Panc1 (cell line): ENCODE results near the gene UGT2A3. TPM values are rescaled to one million over a fixed set of nuclear protein-coding genes. Genes with fewer than 3 reads are reported as not detected.
"Not testable (repeated sequence)": the region's sequence is repeated elsewhere in the genome, so short reads cannot be mapped to it uniquely, and the experiment has no call there.

Experiments used
- ATAC-seq: fragments of 200-7000 bp; cut with Tn5 transposase; 2 replicates; pipeline ENCODE4 v1.9.1; 2020; ENCODE audit warnings: mild to moderate bottlenecking, moderate library complexity
- BruUV-seq: library from RNA; stranded (reverse); fragments of 400-500 nt; replicated peaks from 2 replicates; lab custom pipeline; 2021; lab: Mats Ljungman, UMichigan
- CTCF ChIA-PET: fragments of 300-600 bp; sonication (Branson Sonifier 250); formaldehyde crosslinking; loops from one replicate; lab custom pipeline; 2022; ENCODE audit warnings: antibody characterized with exemption; lab: Charles Lee
- POLR2A ChIA-PET: fragments of 300-600 bp; sonication (Branson Sonifier 250); formaldehyde crosslinking; loops from one replicate; lab custom pipeline; 2022; ENCODE audit warnings: antibody characterized with exemption; lab: Charles Lee
- DNase-seq: peaks from one replicate; pipeline ENCODE4 v3.0.0-alpha.2; 2010; ENCODE audit warnings: low read depth, low spot score
- H3K27ac ChIP-seq: 2 replicates; pipeline ENCODE4 v1.5.1; 2011; ENCODE audit warnings: mild to moderate bottlenecking, low read length, inconsistent platforms
- H3K27me3 ChIP-seq: fragments of 200-500 bp; sonication (Bioruptor generic); 2 replicates; pipeline ENCODE4 v1.6.0; 2014; ENCODE audit warnings: low read length, inconsistent platforms; ENCODE audit not compliant: control insufficient read depth, insufficient read depth
- H3K36me3 ChIP-seq: fragments of 200-500 bp; sonication (Bioruptor generic); 2 replicates; pipeline ENCODE4 v1.5.1; 2014; ENCODE audit warnings: inconsistent platforms, mild to moderate bottlenecking, low read length, moderate library complexity; ENCODE audit not compliant: control insufficient read depth, insufficient read depth
- H3K4me1 ChIP-seq: 2 replicates; pipeline ENCODE4 v1.5.1; 2011; ENCODE audit warnings: inconsistent platforms, mild to moderate bottlenecking, low read length, moderate library complexity; ENCODE audit not compliant: control insufficient read depth, insufficient read depth
- H3K4me3 ChIP-seq, 2 experiments: 2 replicates each; pipeline ENCODE4 v1.5.1; 2011 to 2012; ENCODE audit warnings: low read depth in 2 of 2, low read length in 2 of 2, mild to moderate bottlenecking in 2 of 2, inconsistent platforms in 1 of 2, moderate library complexity in 1 of 2
- H3K9me3 ChIP-seq: fragments of 200-500 bp; sonication (Bioruptor generic); 2 replicates; pipeline ENCODE4 v1.5.1; 2014; ENCODE audit warnings: low read depth, mild to moderate bottlenecking, inconsistent platforms, low read length, moderate library complexity; ENCODE audit not compliant: control insufficient read depth, insufficient read depth
- CTCF ChIP-seq: fragments of 450-650 bp; IDR thresholded peaks from 2 replicates; pipeline ENCODE4 v1.5.1; 2017; ENCODE audit warnings: mild to moderate bottlenecking
- POLR2AphosphoS5 ChIP-seq: IDR thresholded peaks from 2 replicates; pipeline ENCODE4 v1.6.1; 2012; ENCODE audit warnings: mild to moderate bottlenecking, low read depth, low read length, moderate library complexity
- REST ChIP-seq, 2 experiments: IDR thresholded peaks; 2 replicates each; pipeline ENCODE4 v1.6.1; 2011 to 2012; ENCODE audit warnings: low read depth in 2 of 2, control low read depth in 1 of 2, low read length in 1 of 2, mild to moderate bottlenecking in 1 of 2, moderate library complexity in 1 of 2; ENCODE audit not compliant: insufficient read depth in 1 of 2
- SIN3A ChIP-seq: IDR thresholded peaks from 2 replicates; pipeline ENCODE4 v1.6.1; 2012; ENCODE audit warnings: low read depth, mild to moderate bottlenecking, low read length, moderate library complexity, borderline replicate concordance; ENCODE audit not compliant: insufficient read depth
- TCF7L2 ChIP-seq: IDR thresholded peaks from 2 replicates; pipeline ENCODE4 v1.6.1; 2011; ENCODE audit warnings: mild to moderate bottlenecking, low read depth, low read length, inconsistent platforms
- in situ Hi-C: cut with HindIII; loops from 2 replicates; pipeline ENCODE4 v1.10.0; 2016; ENCODE audit warnings: low sequenced_read_pairs, low pct_unique_long_range_greater_than_20kb
- intact Hi-C: fragments of 100-400 bp; cut with micrococcal nuclease; formaldehyde crosslinking; loops from one replicate; pipeline ENCODE4 v1.10.0; 2022; ENCODE audit not compliant: unreplicated experiment
- total RNA-seq: library from RNA; stranded (reverse); gene quantifications from one replicate; pipeline ENCODE4 v1.2.1, GENCODE V29; 2021; ENCODE audit not compliant: unreplicated experiment

Gene UGT2A3
- total RNA-seq, 1 experiment from 2014 or later = 0.05 TPM

- intact Hi-C loops, in situ Hi-C loops, H3K27me3 ChIP-seq, H3K4me1 ChIP-seq, H3K4me3 ChIP-seq, DNase-seq, ATAC-seq, H3K9me3 ChIP-seq, CTCF ChIA-PET, BruUV-seq, POLR2A ChIA-PET, H3K36me3 ChIP-seq, H3K27ac ChIP-seq: not testable (repeated sequence)
Measured at GRCh38 chr4:68959085-68959484, 7.5 kb upstream of the UGT2A3 start.

GRCh38 chr4:68954126-68954525 lies 2.5 kb upstream of the UGT2A3 start:
- intact Hi-C loops (no loop called here), in situ Hi-C loops (no loop called here)
- BruUV-seq = no TSS peak
- no peaks in the 10 kb centered on the region for H3K9me3 ChIP-seq
- H3K27me3 ChIP-seq = no peaks in the 10 kb centered on the region
- no peaks in the 10 kb centered on the region for H3K36me3 ChIP-seq
- H3K4me3 ChIP-seq = no peak overlapping the region
- TF ChIP-seq CTCF = no peak
- CTCF ChIA-PET = no interaction called here
- ATAC-seq (no peak), DNase-seq (no peak)
- H3K4me1 ChIP-seq = no peaks in the 10 kb centered on the region
- H3K27ac ChIP-seq = no peak overlapping the region
- POLR2A ChIA-PET = no interaction called here

GRCh38 chr4:68953056-68953596 lies 1.5 kb upstream of the UGT2A3 start:
- Histone ChIP-seq H3K9me3 (no peaks in the 10 kb centered on the region), H3K4me1 (no peaks in the 10 kb centered on the region), H3K27me3 (no peaks in the 10 kb centered on the region), H3K27ac (no peak overlapping the region), H3K36me3 (no peaks in the 10 kb centered on the region), H3K4me3 (no peak overlapping the region)
- ChIA-PET POLR2A (no interaction called here), CTCF (no interaction called here)
- intact Hi-C loops = no loop called here
- no TSS peak for BruUV-seq
- TF ChIP-seq CTCF = no peak
- no peak for TF ChIP-seq SIN3A
- TF ChIP-seq REST (IDR thresholded peaks at IDR 0.05; ENCODE audit: insufficient read depth in 1 of 2, low read depth in 2 of 2, low read length in 1 of 2) = no peak
- TF ChIP-seq TCF7L2 = no peak
- no peak for TF ChIP-seq POLR2AphosphoS5
- ATAC-seq (no peak), DNase-seq (no peak)
- in situ Hi-C loops = no loop called here
